HG02885 (cell line): ENCODE measurements around the gene MAP9.
A peak's percentile ranks its signal among the peaks of the same experiment; 100 is the strongest.
"Not testable (repeated sequence)": the region's sequence is repeated elsewhere in the genome, so short reads cannot be mapped to it uniquely, and the experiment has no call there.

Experiments
- ATAC-seq: cut with Tn5 transposase; IDR thresholded peaks from one replicate; pipeline ENCODE4 v1.9.1; 2021; ENCODE audit warnings: mild to moderate bottlenecking; ENCODE audit not compliant: unreplicated experiment, poor library complexity

Gene MAP9

DNA sequence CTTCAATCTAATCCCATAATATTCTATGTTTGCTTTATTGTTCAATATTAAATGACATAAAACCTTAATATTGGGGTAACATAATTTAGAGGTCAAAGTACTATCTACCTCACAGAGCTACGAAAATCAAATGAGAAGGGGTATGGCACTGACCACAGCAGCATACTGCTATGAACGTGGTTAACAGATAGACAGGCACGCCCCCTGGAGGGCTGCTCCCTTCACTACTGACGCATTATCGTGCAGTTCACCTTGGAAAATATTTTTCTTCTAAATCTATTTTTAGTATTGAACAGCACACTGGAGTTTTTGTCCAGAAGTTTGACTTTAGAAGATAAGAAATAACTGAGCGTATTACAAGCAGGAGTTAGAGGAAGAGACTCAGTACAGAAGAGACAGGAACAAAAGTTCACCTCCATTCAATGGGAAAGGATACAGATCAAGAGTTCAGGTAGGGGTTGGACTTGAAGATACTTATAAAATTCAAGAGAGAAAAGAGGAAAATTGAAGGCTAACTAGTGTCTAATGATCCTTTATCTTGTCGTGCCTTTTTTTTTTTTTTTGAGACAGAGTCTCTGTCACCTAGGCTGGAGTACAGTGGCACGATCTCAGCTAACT lies 22.7 kb downstream of the MAP9 start:
- peak; percentile 100 for ATAC-seq

DNA sequence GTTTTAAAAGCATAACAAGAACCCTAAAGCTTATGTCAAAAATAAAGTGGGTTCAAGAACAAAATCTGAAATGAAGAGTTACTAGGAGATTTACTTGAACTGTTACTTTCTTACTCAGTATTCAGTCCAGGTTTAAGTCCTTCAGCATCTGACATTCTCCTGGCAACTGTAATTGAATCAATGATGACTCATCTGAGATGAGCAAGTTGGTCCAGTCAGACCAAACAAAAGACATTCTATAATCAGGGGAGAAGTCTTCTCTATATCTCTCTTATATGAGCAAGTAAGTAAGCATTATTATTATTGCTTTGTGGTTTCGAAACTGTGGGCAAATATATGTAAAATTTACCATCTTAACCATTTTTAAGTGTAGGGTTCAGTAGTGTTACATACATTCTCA lies 34.6 kb downstream of the MAP9 start:
- ATAC-seq: no peak

DNA sequence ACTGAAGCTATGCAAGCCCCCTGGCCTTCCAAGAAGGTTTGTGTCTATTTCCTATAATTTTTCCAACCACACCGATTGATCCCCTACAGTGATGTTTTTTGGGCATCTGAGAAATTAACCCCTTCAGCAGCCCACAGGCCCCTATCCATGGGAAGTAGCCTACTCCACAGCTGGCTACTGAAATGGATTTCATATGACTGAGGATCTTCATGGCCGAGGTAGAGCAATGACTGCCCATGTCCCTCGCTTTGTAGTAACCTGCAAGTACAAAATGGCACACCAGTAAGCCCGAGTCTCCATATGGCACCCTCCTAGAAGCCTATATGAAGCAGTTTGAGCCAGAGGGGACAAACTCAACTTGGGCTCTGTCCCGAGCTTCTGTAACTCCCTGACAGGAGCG lies 36.8 kb downstream of the MAP9 start:
- ATAC-seq: no peak

DNA sequence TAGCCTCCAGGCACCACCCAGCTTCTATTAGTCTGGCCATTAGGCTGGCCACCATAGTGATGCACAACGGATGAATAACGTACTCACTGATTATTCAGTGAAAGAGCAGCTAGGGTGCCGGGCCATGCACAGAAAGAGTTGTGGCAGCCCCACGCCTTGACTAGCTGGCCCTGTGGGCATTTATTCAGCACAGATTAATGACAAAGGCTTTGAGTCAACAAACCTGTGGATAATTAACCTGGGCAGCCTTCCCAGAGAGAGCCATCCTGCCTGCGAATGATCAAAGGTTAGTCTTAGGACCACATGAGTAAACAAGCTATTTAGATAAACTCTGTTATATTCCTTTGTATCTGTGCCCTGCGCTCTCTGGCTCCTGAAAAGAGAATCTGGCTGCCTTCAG lies 37.2 kb downstream of the MAP9 start:
- ATAC-seq: no peak

DNA sequence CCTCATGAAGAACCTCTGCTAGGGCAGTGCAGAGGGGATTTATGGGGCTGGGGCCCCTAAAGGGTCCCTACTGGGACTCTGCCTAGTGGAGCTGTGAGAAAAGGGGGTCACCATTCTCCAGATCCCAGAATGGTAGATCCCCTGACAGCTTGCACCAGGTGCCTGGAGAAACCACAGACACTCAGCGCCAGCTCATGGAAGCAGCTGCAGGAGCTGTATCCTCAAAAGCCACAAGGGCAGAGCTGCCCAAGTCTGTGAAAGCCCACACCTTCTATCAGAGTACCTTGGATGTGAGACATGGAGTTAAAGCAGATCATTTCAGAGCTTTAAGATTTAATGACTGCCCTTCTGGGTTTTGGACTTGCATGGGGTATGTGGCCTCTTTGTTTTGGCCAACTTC lies 38.6 kb downstream of the MAP9 start:
- no peak for ATAC-seq

DNA sequence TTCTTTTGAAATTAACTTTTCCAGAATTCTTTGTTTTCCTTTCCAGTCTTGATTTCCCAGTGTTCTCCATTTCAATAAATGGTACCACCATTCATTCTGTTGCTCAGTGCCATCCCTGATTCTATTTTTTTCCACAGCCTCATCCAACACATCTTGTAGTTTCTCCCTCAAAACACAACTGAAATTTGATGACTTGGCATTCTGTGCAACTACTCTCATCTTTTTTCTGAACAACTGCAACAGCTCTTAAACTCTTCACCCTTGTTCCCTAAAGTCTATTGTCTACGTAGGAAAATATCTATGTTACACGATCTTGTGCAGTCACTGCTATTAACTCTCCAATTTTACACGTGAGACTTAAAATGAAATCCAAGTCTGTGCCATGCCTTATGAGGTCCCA lies 40.5 kb downstream of the MAP9 start:
- ATAC-seq: no peak

DNA sequence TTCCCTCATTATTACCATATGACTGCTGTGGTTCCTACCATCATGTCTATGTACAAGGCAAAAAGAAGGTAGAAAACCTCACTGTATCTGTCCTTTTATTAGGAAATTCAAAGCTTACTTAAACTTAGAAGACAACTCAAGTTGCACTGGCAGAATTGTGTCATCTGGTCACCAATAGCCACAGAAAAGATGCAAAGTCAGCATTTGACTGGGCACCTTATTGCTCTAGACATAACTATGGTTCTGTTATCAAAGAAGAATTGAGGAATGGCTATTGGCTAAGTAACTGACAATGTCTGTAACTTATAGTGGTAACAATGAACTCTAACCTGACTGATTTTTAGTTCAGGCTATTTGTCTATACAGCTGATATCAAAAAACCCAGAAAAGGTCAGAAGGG lies 45.3 kb downstream of the MAP9 start:
- ATAC-seq: no peak

DNA sequence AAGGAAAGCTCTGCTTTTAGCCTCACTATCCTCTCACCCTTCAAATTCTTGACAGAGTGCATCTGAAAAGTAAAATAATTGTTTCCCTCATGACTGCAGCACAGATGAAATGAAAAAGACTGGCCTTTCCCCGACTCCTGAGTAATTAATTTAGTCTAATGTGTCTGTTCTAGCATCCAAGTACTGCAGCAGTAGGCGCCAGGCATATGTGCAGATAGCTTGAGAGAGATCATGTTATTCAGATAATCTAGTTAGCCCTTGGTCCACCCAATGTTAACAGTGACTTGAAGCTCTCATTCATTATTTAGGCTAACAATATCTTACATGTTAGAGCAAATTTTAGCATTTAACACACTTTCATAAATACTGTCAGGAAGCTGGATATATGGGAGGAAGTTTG lies 54.0 kb downstream of the MAP9 start:
- ATAC-seq: no peak

DNA sequence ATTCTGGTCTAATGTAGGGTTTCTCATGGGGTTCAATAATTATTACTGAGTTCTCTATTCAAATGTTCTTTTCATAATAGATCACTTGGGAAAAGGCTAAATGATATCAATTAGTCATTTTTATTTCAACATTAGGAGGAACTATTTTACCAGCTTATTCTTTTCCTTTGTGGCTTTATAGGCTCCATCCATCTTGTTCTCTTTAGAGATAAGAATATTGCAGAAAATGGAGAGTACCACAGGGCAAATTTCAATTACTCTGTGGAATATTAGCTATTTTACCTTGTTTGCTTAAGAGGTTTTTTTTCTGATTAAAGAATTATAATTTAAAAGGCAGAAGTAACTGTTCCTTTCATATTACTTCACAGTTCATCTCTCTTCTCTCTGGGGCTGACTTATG lies 55.8 kb downstream of the MAP9 start:
- ATAC-seq: no peak

DNA sequence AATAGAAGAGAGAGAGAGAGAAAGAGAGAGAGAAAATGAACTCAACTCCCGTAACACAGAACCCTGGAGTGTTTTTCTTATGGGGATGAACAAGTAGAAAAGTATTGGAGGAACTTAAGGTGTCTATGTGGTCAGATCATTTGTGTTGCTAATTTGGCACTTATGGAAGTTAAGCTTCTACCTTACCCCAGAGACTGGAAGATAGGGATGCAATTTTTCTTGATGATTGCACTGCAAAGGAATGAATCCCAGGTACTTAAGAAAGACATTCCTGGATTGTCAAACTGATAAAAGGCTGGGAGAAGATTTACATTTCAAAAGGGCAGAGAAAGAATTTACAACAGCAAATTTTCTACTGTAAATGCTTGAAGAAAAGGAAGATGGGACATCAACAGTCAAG lies 57.2 kb downstream of the MAP9 start:
- no peak for ATAC-seq

DNA sequence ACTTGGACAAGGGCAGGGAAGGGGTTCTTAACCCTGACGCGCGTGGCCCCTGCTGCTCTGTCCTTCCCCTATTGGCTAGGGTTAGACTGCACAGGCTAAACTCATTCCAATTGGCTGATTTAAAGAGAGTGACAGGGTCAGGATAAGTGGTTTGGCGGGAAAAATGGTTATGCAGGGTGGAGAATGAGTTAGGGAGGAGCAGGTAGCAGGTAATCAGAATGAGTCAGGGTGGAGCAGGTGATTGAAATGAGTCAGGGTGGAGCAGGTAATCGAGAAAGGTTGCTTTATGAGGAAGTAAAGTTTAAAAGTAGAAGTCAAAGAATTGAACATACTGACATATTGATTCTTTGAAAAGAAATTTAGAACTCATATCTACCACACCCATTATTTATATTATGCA lies 64.7 kb downstream of the MAP9 start:
- not testable (repeated sequence) for ATAC-seq

DNA sequence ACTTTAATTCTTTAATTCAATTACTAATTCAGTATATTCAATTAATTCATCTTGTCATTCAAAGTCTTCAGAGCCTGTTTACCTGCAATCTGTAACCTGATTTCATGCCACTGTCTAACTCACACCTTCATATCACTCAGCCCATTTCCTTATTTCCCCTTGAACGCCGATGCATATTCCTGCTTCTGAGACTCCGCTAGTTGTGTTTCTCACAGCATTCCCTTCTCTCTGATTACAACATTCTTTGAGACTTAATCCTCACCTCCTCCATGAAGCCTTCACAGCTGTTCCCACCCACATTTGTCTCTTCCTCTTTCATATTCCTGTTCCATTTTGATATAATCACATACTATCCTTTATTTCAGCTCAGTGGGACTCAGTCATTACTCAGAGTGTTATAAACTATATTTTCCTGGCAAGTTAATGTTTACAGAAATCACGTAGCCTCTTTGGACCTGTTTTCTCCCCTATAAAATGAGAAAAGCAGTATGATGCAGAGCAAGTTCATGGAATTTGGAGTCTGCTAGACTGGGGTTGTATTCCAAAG lies 69.0 kb downstream of the MAP9 start:
- ATAC-seq: no peak

DNA sequence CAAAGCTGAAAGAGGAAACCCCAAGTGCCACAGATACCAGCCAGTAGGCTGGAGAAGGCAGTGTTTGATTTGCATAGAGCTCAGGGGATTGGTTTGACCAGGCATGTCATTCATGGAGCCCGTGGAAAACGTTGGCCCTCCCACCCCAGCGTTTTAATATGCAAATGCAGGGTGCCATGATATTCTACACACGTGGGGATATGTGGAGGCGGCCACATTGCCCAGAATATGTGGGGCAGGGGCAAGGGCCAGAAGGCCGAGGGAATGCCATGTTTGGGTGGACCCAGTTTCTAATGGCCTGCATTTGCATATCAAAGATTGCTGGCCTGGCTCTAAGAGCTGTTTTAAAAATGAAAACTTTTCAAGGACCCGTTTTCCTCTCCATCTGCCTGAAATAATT lies 71.1 kb downstream of the MAP9 start:
- no peak for ATAC-seq

DNA sequence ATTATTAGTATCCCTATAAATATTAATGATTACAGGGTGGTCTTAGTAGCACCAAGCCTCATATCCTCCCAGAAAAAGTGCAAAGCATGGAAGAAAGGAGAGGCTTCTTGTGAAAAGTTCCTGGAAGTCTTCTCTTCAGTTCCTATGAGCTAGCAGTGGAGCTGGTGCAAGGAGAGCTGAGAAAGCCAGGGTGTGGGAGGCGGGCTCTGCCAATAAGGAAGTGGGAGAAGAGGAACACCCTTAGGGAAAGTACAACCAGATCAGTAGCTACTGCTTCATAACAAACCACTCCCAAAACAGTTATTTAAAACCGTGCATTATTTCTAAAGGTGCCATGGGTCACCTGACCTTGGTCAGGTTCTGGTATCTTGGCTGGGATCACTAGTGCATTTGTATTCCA lies 72.4 kb downstream of the MAP9 start:
- no peak for ATAC-seq

DNA sequence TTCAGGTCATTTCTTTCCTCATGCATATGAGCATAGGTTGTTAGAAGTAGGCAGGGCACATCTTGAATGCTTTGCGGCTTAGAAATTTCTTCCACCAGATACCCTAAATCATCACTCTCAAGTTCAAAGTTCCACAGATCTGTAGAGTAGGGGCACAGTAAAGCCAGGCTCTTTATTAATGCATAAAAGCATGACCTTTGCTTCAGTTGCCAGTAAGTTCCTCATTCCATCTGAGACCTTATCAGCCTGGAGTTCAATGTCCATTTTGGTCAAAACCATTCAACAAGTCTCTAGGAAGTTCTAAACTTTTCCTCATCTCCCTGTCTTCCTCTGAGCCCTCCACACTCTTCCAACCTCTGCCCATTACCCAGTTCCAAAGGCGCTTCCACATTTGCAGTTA lies 77.7 kb downstream of the MAP9 start:
- ATAC-seq: no peak
